SK-N-SH (cell line): Measurements from ENCODE around the gene PARD3B. TPM values are rescaled to one million over a fixed set of nuclear protein-coding genes. Genes with fewer than 3 reads are reported as not detected.

ENCODE experiments used
- CTCF ChIA-PET: fragments of 300-600, 350-600 bp; formaldehyde crosslinking; extraction: SDS; loops from one replicate; lab custom pipeline; 2021; lab: Yijun Ruan, JAX
- POLR2A ChIA-PET: fragments of 350-600 bp; sonication (Branson Sonifier 250); formaldehyde crosslinking; extraction: SDS; loops from one replicate; lab custom pipeline; 2020; ENCODE audit warnings: antibody characterized with exemption, inconsistent platforms; lab: Yijun Ruan, JAX
- DNase-seq: peaks from one replicate; pipeline ENCODE4 v3.0.0; 2012
- H2AFZ ChIP-seq: fragments of 200-600 bp; sonication (generic); 2 replicates; pipeline ENCODE4 v1.8.1; 2016; ENCODE audit warnings: antibody characterized with exemption, mild to moderate bottlenecking, low read depth
- H3F3A ChIP-seq: fragments of 200-600 bp; sonication (generic); replicated peaks from 2 replicates; pipeline ENCODE3; 2016; ENCODE audit warnings: antibody characterized with exemption, mild to moderate bottlenecking; ENCODE audit not compliant: insufficient read depth
- H3K27ac ChIP-seq, 2 experiments: fragments of 200-500 bp in 1 of 2; fragments of 200-600 bp in 1 of 2; sonication (Bioruptor generic) in 1 of 2; sonication (generic), shearing (Covaris generic) in 1 of 2; 2 replicates each; pipeline versions ENCODE4 v1.5.1 to v1.6.1; 2014 to 2016; ENCODE audit warnings: low read depth in 2 of 2, inconsistent platforms in 1 of 2, low read length in 1 of 2, mild to moderate bottlenecking in 1 of 2, mixed read lengths in 1 of 2
- H3K27me3 ChIP-seq: fragments of 200-600 bp; sonication (generic), shearing (Covaris generic); 2 replicates; pipeline ENCODE4 v1.6.1; 2016; ENCODE audit warnings: mixed run types; ENCODE audit not compliant: insufficient read depth
- H3K36me3 ChIP-seq, 2 experiments: fragments of 200-500 bp in 1 of 2; fragments of 200-600 bp in 1 of 2; sonication (Bioruptor generic) in 1 of 2; sonication (generic) in 1 of 2; replicated peaks in 1 of 2; 2 replicates each; pipeline versions ENCODE3 to v1.5.1; 2014 to 2016; ENCODE audit warnings: low read length in 1 of 2, mild to moderate bottlenecking in 1 of 2; ENCODE audit not compliant: insufficient read depth in 2 of 2, control insufficient read depth in 1 of 2
- H3K4me1 ChIP-seq, 2 experiments: fragments of 200-500 bp in 1 of 2; fragments of 200-600 bp in 1 of 2; sonication (Bioruptor generic) in 1 of 2; sonication (generic), shearing (Covaris generic) in 1 of 2; 2 replicates each; pipeline versions ENCODE4 v1.5.1 to v1.6.1; 2014 to 2016; ENCODE audit warnings: low read depth in 1 of 2, low read length in 1 of 2, mixed run types in 1 of 2; ENCODE audit not compliant: insufficient read depth in 2 of 2, control insufficient read depth in 1 of 2
- H3K4me2 ChIP-seq: fragments of 200-600 bp; sonication (generic), shearing (Covaris generic); 2 replicates; pipeline ENCODE4 v1.6.1; 2017; ENCODE audit warnings: mixed run types
- H3K4me3 ChIP-seq, 2 experiments: fragments of 200-500 bp in 1 of 2; fragments of 200-600 bp in 1 of 2; sonication (Bioruptor generic) in 1 of 2; sonication (generic), shearing (Covaris generic) in 1 of 2; 2 replicates each; pipeline versions ENCODE4 v1.5.1 to v1.8.1; 2014 to 2016; ENCODE audit warnings: low read depth in 2 of 2, inconsistent platforms in 1 of 2, low read length in 1 of 2, mild to moderate bottlenecking in 1 of 2, mixed read lengths in 1 of 2, moderate library complexity in 1 of 2
- H3K79me2 ChIP-seq: fragments of 200-600 bp; sonication (generic); 2 replicates; pipeline ENCODE4 v1.8.1; 2017; ENCODE audit warnings: mild to moderate bottlenecking; ENCODE audit not compliant: insufficient read depth
- H3K9ac ChIP-seq: fragments of 200-600 bp; sonication (generic); 2 replicates; pipeline ENCODE4 v1.6.1; 2017; ENCODE audit warnings: mixed run types
- H3K9me2 ChIP-seq: fragments of 200-600 bp; sonication (generic); 2 replicates; pipeline ENCODE4 v1.6.1; 2017; ENCODE audit warnings: mixed run types
- H3K9me3 ChIP-seq: fragments of 200-600 bp; sonication (generic); 2 replicates; pipeline ENCODE4 v1.6.1; 2017; ENCODE audit warnings: mixed run types, mild to moderate bottlenecking, moderate library complexity
- H4K20me1 ChIP-seq: fragments of 200-600 bp; sonication (generic); 2 replicates; pipeline ENCODE4 v1.6.1; 2017; ENCODE audit warnings: mild to moderate bottlenecking, mixed run types; ENCODE audit not compliant: insufficient read depth
- ELF1 ChIP-seq: IDR thresholded peaks from 2 replicates; pipeline ENCODE4 v1.4.0; 2012
- FOXM1 ChIP-seq: IDR thresholded peaks from 2 replicates; pipeline ENCODE4 v1.4.0; 2012; ENCODE audit warnings: low read depth, mild to moderate bottlenecking
- GATA2 ChIP-seq: sonication (generic); formaldehyde crosslinking; IDR thresholded peaks from 2 replicates; pipeline ENCODE4 v1.5.0; 2020; ENCODE audit warnings: mild to moderate bottlenecking, missing genetic modification reagents
- MXI1 ChIP-seq: IDR thresholded peaks from 2 replicates; pipeline ENCODE4 v1.6.1; 2012; ENCODE audit warnings: mild to moderate bottlenecking, low read depth, low read length, improper control_type of control experiment
- NFIC ChIP-seq: IDR thresholded peaks from 2 replicates; pipeline ENCODE4 v1.4.0; 2012; ENCODE audit warnings: borderline replicate concordance
- RAD21 ChIP-seq: IDR thresholded peaks from 2 replicates; pipeline ENCODE4 v1.6.1; 2012; ENCODE audit warnings: mild to moderate bottlenecking, low read length
- RCOR1 ChIP-seq: fragments of 150-350 bp; IDR thresholded peaks from 2 replicates; pipeline ENCODE4 v1.6.1; 2017; ENCODE audit warnings: antibody characterized with exemption, low read length
- RFX5 ChIP-seq: IDR thresholded peaks from 2 replicates; pipeline ENCODE4 v1.6.1; 2012; ENCODE audit warnings: mild to moderate bottlenecking, improper control_type of control experiment, low read length
- SMC3 ChIP-seq: IDR thresholded peaks from 2 replicates; pipeline ENCODE4 v1.6.1; 2012; ENCODE audit warnings: low read depth, low read length, improper control_type of control experiment
- TEAD4 ChIP-seq: IDR thresholded peaks from 2 replicates; pipeline ENCODE4 v1.4.0; 2012; ENCODE audit warnings: mild to moderate bottlenecking, borderline replicate concordance; ENCODE audit not compliant: insufficient read depth
- YY1 ChIP-seq: IDR thresholded peaks from 2 replicates; pipeline ENCODE4 v1.4.0; 2012; ENCODE audit warnings: low read depth, mild to moderate bottlenecking
- WGBS: methylation state at CpG from one replicate; pipeline ENCODE4 v1.1.6; 2017; ENCODE audit warnings: low lambda C conversion rate; 5-methylcytosine and 5-hydroxymethylcytosine counted together
- polyA plus RNA-seq, 3 experiments: library from polyadenylated mRNA; depleted of rRNA; stranded (reverse); fragments of >200 nt; gene quantifications; 2 replicates each; pipeline ENCODE4 v1.2.3, GENCODE V29; 2012
- TF ChIP-seq, protein P1 (sequence below): fragments of 150-350 bp; IDR thresholded peaks from 2 replicates; pipeline ENCODE4 v1.6.1; 2016; ENCODE audit warnings: mild to moderate bottlenecking, low read depth, low read length
- TF ChIP-seq, protein P2 (sequence below): IDR thresholded peaks from 2 replicates; pipeline ENCODE4 v1.6.1; 2012; ENCODE audit warnings: mild to moderate bottlenecking, low read depth, low read length, moderate library complexity
- TF ChIP-seq, protein P3 (sequence below): IDR thresholded peaks from 2 replicates; pipeline ENCODE4 v1.4.0; 2012; ENCODE audit warnings: low read depth, borderline replicate concordance
- TF ChIP-seq, protein P4 (sequence below): fragments of 200-600 bp; sonication (generic); IDR thresholded peaks from 2 replicates; pipeline ENCODE4 v1.6.1; 2017; ENCODE audit warnings: antibody characterized with exemption, mild to moderate bottlenecking, moderate library complexity
- TF ChIP-seq, protein P5 (sequence below): IDR thresholded peaks from 2 replicates; pipeline ENCODE4 v1.4.0; 2012; ENCODE audit warnings: low read depth, borderline replicate concordance
- TF ChIP-seq, protein P6 (sequence below): IDR thresholded peaks from 2 replicates; pipeline ENCODE4 v1.4.0; 2012; ENCODE audit warnings: low read depth
- TF ChIP-seq, protein P7 (sequence below): fragments of 150-350 bp; IDR thresholded peaks from 2 replicates; pipeline ENCODE4 v1.6.1; 2017; ENCODE audit warnings: antibody characterized with exemption, low read length, low read depth, borderline replicate concordance

The PARD3B gene
- polyA plus RNA-seq, 1 of the 3 experiments (the other 2 are of a cell fraction): 0.87 TPM

DNA sequence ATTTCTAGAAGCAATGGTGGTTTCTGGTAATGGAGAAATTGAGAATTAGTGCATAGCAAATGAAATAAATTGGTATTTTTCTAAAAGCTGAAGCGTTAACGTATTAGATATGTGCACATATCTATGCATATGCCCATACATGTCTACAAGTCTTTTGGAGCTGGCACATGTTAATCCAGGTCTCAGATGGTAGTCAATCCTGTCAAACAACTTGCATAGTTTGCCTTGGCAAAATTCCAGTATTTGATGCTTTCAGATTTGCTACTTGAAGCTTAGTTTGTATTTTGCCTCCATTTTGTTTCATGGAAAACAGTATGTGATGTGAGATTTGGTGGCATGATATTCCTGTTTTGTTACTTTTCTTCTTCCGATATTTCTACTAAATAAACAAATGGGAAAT, 304.6 kb downstream of the PARD3B start:
- Histone ChIP-seq H4K20me1 (no peaks in the 10 kb centered on the region), H3K9ac (no peak overlapping the region), H3K36me3 (no peaks in the 10 kb centered on the region), H3K79me2 (no peaks in the 10 kb centered on the region), H3K9me3 (no peaks in the 10 kb centered on the region), H3F3A (no peaks in the 10 kb centered on the region), H3K4me3 (no peak overlapping the region), H2AFZ (no peak overlapping the region), H3K9me2 (no peaks in the 10 kb centered on the region), H3K4me2 (no peak overlapping the region), H3K27ac (no peak overlapping the region), H3K27me3 (no peaks in the 10 kb centered on the region), H3K4me1 (no peaks in the 10 kb centered on the region)
- ChIA-PET CTCF (no interaction called here), POLR2A (no interaction called here)
- TF ChIP-seq, protein P1, sequence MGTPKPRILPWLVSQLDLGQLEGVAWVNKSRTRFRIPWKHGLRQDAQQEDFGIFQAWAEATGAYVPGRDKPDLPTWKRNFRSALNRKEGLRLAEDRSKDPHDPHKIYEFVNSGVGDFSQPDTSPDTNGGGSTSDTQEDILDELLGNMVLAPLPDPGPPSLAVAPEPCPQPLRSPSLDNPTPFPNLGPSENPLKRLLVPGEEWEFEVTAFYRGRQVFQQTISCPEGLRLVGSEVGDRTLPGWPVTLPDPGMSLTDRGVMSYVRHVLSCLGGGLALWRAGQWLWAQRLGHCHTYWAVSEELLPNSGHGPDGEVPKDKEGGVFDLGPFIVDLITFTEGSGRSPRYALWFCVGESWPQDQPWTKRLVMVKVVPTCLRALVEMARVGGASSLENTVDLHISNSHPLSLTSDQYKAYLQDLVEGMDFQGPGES: no peak
- TF ChIP-seq, protein P2, sequence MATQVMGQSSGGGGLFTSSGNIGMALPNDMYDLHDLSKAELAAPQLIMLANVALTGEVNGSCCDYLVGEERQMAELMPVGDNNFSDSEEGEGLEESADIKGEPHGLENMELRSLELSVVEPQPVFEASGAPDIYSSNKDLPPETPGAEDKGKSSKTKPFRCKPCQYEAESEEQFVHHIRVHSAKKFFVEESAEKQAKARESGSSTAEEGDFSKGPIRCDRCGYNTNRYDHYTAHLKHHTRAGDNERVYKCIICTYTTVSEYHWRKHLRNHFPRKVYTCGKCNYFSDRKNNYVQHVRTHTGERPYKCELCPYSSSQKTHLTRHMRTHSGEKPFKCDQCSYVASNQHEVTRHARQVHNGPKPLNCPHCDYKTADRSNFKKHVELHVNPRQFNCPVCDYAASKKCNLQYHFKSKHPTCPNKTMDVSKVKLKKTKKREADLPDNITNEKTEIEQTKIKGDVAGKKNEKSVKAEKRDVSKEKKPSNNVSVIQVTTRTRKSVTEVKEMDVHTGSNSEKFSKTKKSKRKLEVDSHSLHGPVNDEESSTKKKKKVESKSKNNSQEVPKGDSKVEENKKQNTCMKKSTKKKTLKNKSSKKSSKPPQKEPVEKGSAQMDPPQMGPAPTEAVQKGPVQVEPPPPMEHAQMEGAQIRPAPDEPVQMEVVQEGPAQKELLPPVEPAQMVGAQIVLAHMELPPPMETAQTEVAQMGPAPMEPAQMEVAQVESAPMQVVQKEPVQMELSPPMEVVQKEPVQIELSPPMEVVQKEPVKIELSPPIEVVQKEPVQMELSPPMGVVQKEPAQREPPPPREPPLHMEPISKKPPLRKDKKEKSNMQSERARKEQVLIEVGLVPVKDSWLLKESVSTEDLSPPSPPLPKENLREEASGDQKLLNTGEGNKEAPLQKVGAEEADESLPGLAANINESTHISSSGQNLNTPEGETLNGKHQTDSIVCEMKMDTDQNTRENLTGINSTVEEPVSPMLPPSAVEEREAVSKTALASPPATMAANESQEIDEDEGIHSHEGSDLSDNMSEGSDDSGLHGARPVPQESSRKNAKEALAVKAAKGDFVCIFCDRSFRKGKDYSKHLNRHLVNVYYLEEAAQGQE: no peak
- TF ChIP-seq, protein P3, sequence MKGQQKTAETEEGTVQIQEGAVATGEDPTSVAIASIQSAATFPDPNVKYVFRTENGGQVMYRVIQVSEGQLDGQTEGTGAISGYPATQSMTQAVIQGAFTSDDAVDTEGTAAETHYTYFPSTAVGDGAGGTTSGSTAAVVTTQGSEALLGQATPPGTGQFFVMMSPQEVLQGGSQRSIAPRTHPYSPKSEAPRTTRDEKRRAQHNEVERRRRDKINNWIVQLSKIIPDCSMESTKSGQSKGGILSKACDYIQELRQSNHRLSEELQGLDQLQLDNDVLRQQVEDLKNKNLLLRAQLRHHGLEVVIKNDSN: no peak
- TF ChIP-seq FOXM1 (no peak), RFX5 (no peak), RCOR1 (no peak), TEAD4 (no peak), SMC3 (no peak), NFIC (no peak), RAD21 (no peak), GATA2 (no peak), YY1 (no peak), MXI1 (no peak), ELF1 (no peak)
- TF ChIP-seq, protein P4, sequence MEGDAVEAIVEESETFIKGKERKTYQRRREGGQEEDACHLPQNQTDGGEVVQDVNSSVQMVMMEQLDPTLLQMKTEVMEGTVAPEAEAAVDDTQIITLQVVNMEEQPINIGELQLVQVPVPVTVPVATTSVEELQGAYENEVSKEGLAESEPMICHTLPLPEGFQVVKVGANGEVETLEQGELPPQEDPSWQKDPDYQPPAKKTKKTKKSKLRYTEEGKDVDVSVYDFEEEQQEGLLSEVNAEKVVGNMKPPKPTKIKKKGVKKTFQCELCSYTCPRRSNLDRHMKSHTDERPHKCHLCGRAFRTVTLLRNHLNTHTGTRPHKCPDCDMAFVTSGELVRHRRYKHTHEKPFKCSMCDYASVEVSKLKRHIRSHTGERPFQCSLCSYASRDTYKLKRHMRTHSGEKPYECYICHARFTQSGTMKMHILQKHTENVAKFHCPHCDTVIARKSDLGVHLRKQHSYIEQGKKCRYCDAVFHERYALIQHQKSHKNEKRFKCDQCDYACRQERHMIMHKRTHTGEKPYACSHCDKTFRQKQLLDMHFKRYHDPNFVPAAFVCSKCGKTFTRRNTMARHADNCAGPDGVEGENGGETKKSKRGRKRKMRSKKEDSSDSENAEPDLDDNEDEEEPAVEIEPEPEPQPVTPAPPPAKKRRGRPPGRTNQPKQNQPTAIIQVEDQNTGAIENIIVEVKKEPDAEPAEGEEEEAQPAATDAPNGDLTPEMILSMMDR: no peak
- TF ChIP-seq, protein P5, sequence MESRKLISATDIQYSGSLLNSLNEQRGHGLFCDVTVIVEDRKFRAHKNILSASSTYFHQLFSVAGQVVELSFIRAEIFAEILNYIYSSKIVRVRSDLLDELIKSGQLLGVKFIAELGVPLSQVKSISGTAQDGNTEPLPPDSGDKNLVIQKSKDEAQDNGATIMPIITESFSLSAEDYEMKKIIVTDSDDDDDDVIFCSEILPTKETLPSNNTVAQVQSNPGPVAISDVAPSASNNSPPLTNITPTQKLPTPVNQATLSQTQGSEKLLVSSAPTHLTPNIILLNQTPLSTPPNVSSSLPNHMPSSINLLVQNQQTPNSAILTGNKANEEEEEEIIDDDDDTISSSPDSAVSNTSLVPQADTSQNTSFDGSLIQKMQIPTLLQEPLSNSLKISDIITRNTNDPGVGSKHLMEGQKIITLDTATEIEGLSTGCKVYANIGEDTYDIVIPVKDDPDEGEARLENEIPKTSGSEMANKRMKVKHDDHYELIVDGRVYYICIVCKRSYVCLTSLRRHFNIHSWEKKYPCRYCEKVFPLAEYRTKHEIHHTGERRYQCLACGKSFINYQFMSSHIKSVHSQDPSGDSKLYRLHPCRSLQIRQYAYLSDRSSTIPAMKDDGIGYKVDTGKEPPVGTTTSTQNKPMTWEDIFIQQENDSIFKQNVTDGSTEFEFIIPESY: no peak
- TF ChIP-seq, protein P6, sequence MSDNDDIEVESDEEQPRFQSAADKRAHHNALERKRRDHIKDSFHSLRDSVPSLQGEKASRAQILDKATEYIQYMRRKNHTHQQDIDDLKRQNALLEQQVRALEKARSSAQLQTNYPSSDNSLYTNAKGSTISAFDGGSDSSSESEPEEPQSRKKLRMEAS: no peak
- TF ChIP-seq, protein P7, sequence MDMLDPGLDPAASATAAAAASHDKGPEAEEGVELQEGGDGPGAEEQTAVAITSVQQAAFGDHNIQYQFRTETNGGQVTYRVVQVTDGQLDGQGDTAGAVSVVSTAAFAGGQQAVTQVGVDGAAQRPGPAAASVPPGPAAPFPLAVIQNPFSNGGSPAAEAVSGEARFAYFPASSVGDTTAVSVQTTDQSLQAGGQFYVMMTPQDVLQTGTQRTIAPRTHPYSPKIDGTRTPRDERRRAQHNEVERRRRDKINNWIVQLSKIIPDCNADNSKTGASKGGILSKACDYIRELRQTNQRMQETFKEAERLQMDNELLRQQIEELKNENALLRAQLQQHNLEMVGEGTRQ: no peak
- 98% methylated on average over 3 of the region's 3 CpGs for WGBS
- DNase-seq: no peak
